Measurements from ENCODE around the gene ACAD9.

GRCh38 chr3:128907706-128908445 lies 28.5 kb downstream of the ACAD9 start:
- TF ChIP-seq ARNT (IDR thresholded peaks at IDR 0.05) (no peak), ELF4 (IDR thresholded peaks at IDR 0.05) (no peak), FOXA1 (IDR thresholded peaks at IDR 0.05) (no peak), BHLHE40 (IDR thresholded peaks at IDR 0.05; ENCODE audit: borderline replicate concordance) (no peak), L3MBTL2 (conservative IDR thresholded peaks at IDR 0.05) (no peak), SP1 (IDR thresholded peaks at IDR 0.05) (no peak), NFRKB (IDR thresholded peaks at IDR 0.05) (no peak), SUZ12 (IDR thresholded peaks at IDR 0.05) (no peak)
